B cell (primary cell): ENCODE data around the gene TRIO.

Source experiments
- EZH2 ChIP-seq: IDR thresholded peaks from 2 replicates; pipeline ENCODE4 v1.6.1; 2012; ENCODE audit warnings: borderline replicate concordance, low read depth, mild to moderate bottlenecking, moderate library complexity, low read length; ENCODE audit not compliant: insufficient read depth, poor library complexity, severe bottlenecking
- TF ChIP-seq, protein P1 (sequence below): fragments of 200-600 bp; IDR thresholded peaks from one replicate; pipeline ENCODE4 v1.8.0; 2022; ENCODE audit warnings: antibody characterized with exemption, mild to moderate bottlenecking

DNA sequence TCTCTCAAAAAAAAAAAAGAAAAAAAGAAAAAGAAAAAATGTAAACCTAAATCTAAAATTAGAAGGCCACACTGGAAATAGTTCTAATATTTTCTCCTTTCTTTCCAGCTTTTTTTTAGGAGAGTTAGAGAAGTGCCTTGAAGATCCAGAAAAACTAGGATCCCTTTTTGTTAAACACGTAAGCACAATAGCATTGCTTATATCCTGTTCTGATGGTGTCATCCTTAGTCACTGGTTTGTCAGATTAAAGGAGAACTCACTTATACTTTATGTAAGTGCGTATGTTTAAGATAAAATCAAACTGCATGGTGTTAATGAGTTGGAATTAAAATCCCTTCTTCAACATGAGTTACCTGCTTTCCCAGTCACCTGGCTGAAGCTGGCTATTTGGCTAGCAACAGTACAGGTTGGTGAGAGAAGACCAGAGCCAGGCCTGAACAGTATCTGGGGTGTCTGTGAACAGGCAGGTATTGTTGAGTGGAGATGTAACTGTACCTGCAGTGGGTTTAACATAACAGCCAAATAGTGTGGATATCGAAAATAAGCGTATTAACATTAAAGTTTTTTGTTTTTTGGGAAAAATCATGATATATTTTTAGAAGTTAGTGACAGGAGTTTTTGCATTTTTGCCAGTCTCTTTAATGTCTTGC, 333.8 kb downstream of the TRIO start:
- TF ChIP-seq, protein P1, sequence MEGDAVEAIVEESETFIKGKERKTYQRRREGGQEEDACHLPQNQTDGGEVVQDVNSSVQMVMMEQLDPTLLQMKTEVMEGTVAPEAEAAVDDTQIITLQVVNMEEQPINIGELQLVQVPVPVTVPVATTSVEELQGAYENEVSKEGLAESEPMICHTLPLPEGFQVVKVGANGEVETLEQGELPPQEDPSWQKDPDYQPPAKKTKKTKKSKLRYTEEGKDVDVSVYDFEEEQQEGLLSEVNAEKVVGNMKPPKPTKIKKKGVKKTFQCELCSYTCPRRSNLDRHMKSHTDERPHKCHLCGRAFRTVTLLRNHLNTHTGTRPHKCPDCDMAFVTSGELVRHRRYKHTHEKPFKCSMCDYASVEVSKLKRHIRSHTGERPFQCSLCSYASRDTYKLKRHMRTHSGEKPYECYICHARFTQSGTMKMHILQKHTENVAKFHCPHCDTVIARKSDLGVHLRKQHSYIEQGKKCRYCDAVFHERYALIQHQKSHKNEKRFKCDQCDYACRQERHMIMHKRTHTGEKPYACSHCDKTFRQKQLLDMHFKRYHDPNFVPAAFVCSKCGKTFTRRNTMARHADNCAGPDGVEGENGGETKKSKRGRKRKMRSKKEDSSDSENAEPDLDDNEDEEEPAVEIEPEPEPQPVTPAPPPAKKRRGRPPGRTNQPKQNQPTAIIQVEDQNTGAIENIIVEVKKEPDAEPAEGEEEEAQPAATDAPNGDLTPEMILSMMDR: no peak
- TF ChIP-seq EZH2: no peak
